Measurements from ENCODE around the gene FCER2. TPM values are rescaled to one million over a fixed set of nuclear protein-coding genes. Genes with fewer than 3 reads are reported as not detected.

Gene FCER2
- total RNA-seq, 1 experiment from 2014 or later: not detected

GRCh38 chr19:7715671-7716070 is 13.7 kb upstream of the FCER2 start:
- Histone ChIP-seq H3K36me3 (no peaks in the 10 kb centered on the region), H3K4me3 (no peak overlapping the region), H3K27me3 (peaks cover 18% of the 10 kb centered on the region), H3K9me3 (peaks cover 7% of the 10 kb centered on the region)
- DNase-seq: no peak

GRCh38 chr19:7710616-7711015 is 8.7 kb upstream of the FCER2 start:
- Histone ChIP-seq H3K27me3 (no peaks in the 10 kb centered on the region), H3K4me3 (no peak overlapping the region)
- no peak for DNase-seq

GRCh38 chr19:7709932-7710460 is 8.1 kb upstream of the FCER2 start:
- Histone ChIP-seq H3K4me3 (no peak overlapping the region), H3K36me3 (no peaks in the 10 kb centered on the region)
- DNase-seq: no peak

More at GRCh38 chr19:7710616-7711015, 8.7 kb upstream of the FCER2 start:
- H3K36me3 ChIP-seq: no peaks in the 10 kb centered on the region
- no peaks in the 10 kb centered on the region for H3K9me3 ChIP-seq

DNA sequence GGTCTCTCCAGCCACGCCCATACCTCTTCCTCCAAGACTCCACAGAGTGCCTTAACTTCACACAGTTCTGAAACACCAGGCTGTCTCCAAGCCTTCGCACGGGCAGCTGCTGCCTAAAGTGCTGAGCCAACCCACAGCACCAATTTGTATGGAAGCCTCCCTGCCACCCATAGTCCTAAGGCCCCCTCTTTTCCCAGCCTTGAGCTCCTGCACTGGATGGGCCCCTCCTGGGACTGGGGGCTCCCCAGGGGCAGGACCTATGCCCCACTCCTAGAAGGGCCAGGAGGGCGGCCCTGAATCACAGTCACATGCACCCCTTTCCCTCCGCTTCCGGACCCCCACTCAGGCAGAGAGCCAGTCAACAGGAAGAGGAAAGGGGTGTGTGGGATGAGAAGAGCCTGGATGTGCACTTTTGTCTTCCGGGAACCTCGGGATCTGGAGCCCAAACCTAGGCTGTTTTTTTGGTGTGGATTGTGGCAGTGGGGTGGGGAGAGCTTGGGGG is 5.1 kb upstream of the FCER2 start:
- no peak for DNase-seq
- Histone ChIP-seq H3K9me3 (no peaks in the 10 kb centered on the region), H3K36me3 (no peaks in the 10 kb centered on the region), H3K4me3 (no peak overlapping the region), H3K27me3 (peaks cover 21% of the 10 kb centered on the region)

More at GRCh38 chr19:7709932-7710460, 8.1 kb upstream of the FCER2 start:
- Histone ChIP-seq H3K27me3 (no peaks in the 10 kb centered on the region), H3K9me3 (no peaks in the 10 kb centered on the region)

DNA sequence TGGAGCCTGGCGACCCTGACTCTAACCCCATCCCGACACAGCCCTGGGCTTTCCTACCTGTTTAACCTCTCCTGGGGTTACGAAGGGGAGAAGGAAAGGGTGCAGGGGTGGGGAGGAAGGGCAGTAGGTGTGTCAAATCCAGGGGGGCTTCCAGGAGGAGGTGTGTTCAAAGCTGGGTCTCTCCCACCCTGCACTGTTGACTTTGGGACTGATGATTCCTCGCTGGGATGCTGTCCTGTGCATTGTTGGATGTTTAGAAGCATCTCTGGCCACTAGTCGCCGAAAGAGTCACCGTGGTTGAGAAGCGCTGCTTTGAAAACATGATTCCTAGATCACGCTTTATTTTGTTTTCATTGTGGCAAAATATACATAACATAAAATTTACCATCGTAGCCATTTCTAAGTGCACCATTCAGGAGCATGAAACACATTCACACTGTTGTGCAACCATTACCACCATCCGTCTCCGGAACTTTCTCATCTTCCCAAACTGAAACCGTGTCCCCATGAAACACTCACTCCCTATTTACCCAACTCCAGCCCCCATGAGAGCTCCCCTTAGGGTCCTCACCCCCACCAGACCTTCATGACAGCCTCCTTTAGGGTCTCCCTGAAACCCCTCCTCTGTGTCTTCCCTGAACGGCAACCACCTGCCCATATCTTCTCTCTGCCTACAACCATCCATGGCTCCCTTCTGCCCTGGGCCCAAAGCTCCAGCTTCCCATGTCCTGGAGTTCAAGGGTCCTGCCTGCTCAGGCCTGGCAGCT is 4.4 kb upstream of the FCER2 start:
- Histone ChIP-seq H3K4me3 (no peak overlapping the region), H3K27me3 (peaks cover 21% of the 10 kb centered on the region), H3K36me3 (no peaks in the 10 kb centered on the region), H3K9me3 (no peaks in the 10 kb centered on the region)
- no peak for DNase-seq

DNA sequence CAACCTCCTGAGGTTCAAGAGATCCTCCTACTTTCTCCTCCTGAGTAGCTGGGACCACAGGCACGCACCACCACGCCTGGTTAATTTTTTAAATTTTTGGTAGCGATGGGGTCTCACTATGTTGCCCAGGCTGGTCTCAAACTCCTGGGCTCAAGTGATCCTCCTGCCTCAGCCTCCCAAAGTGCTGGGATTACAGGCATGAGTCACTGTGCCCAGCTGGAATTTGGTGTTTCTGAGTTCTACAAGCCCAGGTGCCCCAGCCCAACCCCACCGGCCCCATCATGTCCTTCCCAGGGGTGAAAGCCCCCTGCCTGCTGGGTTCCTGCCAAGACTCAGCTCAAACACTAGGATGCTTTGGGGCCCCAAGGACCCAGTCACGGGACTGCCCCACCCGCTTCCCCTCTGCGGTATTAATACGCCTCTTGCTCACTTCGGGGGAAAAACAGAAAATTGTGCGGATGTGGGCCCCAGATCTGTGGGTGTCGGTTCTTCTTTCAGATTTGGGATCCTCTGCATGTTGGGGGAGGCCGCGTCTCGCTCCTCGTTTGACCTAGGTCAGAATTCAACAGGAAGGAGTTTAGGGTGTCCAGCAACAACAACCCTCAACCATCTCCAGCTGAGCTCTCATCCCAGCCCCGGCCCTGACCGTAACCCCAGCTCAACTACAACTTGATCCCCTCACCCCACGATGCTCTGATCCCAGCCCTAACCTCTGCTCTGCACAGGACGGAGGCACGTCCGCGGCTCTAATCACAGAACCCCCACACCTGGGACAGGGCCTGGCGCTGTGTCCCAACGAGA is 3.7 kb upstream of the FCER2 start:
- DNase-seq: no peak

GRCh38 chr19:7704280-7705060 is 2.5 kb upstream of the FCER2 start:
- Histone ChIP-seq H3K9me3 (no peaks in the 10 kb centered on the region), H3K27me3 (peaks cover 33% of the 10 kb centered on the region), H3K36me3 (no peaks in the 10 kb centered on the region), H3K4me3 (no peak overlapping the region)
- no peak for DNase-seq

More for the DNA sequence above, 3.7 kb upstream of the FCER2 start:
- no peaks in the 10 kb centered on the region for H3K36me3 ChIP-seq
- H3K9me3 ChIP-seq: no peaks in the 10 kb centered on the region
- H3K27me3 ChIP-seq: peaks cover 21% of the 10 kb centered on the region
- no peak overlapping the region for H3K4me3 ChIP-seq

GRCh38 chr19:7703332-7703731 is 1.4 kb upstream of the FCER2 start:
- no peak for DNase-seq
- H3K27me3 ChIP-seq: peaks cover 44% of the 10 kb centered on the region
- no peak overlapping the region for H3K4me3 ChIP-seq
- no peaks in the 10 kb centered on the region for H3K9me3 ChIP-seq
- H3K36me3 ChIP-seq: no peaks in the 10 kb centered on the region

- DNase-seq: no peak
- H3K36me3 ChIP-seq: no peaks in the 10 kb centered on the region
- no peak overlapping the region for H3K4me3 ChIP-seq
- H3K27me3 ChIP-seq: peaks cover 66% of the 10 kb centered on the region
- H3K9me3 ChIP-seq: no peaks in the 10 kb centered on the region
Measured at GRCh38 chr19:7701049-7701653, 780 bp downstream of the FCER2 start.

DNA sequence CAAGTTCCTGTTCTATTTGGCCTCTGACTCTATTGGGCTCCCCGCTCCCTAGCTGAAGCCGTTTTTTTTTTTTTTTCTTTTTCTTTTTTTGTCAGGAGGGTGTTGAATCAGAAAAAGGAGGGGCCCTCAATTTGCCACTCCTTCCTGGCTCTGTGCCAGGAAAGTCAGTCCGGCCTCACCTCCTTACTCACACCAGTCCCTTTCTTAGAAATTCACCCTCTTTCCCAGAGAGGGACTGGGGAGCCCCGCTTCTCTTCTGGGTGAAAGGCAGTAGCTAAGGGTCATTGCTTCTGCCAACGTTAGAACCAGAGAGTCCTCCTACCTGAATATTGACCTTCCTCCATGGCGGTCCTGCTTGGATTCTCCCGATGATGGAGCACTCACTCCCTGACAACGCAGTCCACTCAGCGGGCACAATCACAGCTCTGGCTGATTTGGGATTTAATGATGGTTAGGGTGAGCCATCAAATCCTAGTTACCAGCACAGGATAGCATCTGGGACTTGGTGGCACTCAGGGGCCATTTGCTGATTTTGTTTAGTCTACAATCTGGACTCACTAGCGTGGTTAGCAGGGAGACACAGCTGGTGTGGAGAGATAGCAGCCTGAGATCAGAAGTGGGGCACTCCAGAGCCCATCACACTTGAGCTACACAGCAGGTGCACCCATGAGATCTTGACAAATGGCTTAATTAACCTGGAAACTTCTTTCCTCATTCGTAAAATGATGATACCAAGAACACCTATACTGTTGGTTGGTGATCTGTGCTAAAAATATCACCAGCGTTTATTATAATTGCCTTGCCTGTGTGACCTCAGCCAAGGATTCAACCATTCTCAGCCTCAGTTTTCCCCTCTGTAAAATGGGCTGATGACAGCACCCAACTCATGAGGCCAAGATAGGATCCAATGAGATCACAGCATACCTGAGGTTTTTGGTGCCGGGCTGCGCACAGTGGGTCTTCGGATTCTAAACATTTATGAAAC is 2.2 kb downstream of the FCER2 start:
- Histone ChIP-seq H3K36me3 (no peaks in the 10 kb centered on the region), H3K9me3 (no peaks in the 10 kb centered on the region), H3K4me3 (no peak overlapping the region), H3K27me3 (peaks cover 79% of the 10 kb centered on the region)
- DNase-seq: no peak

GRCh38 chr19:7699003-7699402 is 2.9 kb downstream of the FCER2 start:
- no peaks in the 10 kb centered on the region for H3K9me3 ChIP-seq
- no peaks in the 10 kb centered on the region for H3K36me3 ChIP-seq
- no peak overlapping the region for H3K4me3 ChIP-seq
- H3K27me3 ChIP-seq: peaks cover 81% of the 10 kb centered on the region
- no peak for DNase-seq

GRCh38 chr19:7698583-7698982 is 3.3 kb downstream of the FCER2 start:
- Histone ChIP-seq H3K36me3 (no peaks in the 10 kb centered on the region), H3K4me3 (no peak overlapping the region), H3K27me3 (peaks cover 79% of the 10 kb centered on the region), H3K9me3 (no peaks in the 10 kb centered on the region)
- DNase-seq: no peak

DNA sequence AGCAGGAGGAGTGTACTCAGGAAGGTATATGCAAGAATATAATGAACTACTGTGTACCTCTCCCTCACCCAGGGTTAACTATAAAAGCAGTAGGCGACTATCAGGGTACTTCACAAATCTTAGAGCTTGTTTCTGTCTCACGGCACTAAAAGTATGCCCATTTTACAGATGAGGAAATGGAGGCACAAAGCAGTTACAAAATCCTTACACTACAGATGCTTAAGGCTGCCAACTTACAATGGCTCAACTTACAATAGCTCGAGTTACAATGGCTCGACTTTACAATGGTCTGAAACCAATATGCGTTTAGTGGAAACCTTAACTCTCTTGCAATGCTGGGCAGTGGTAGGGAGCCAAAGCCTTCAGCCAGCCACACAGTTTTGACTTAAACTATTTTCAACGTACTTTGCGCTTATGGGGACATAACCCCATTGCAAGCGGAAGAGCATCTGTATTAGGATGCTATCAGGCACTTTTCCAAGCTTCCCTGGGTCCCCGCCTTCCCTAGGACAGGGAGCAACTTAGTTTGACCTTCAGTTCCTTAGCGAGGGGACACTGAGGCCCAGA is 4.1 kb downstream of the FCER2 start:
- no peak for DNase-seq

DNA sequence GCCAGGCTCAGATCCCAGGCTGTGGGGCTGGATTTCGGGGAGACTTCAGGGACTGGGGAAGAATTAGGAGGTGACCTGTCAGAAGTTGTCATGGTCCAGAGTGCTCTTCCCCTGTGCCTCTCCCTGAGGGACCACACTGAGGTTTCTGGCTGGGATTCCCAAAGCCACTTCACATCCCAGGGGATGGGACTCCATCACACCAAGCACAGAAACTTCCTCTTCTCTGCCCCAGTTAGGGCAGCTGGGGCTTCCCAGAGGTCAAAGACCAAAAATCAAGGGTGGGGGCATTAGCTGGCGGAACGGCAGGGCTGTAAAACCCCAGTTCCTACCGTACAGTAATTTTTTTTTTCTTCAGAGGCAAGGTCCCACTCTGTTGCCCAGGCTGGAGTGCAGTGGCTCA is 7.4 kb downstream of the FCER2 start:
- H3K9me3 ChIP-seq: peaks cover 12% of the 10 kb centered on the region; the same call in 1 of the 2 replicates
- peaks cover 89% of the 10 kb centered on the region for H3K27me3 ChIP-seq
- H3K4me3 ChIP-seq: no peak overlapping the region
- no peak for DNase-seq
- H3K36me3 ChIP-seq: no peaks in the 10 kb centered on the region

More for the DNA sequence above, 4.1 kb downstream of the FCER2 start:
- H3K4me3 ChIP-seq: no peak overlapping the region
- no peaks in the 10 kb centered on the region for H3K36me3 ChIP-seq
- H3K27me3 ChIP-seq: peaks cover 83% of the 10 kb centered on the region
- H3K9me3 ChIP-seq: peaks cover 3% of the 10 kb centered on the region; the same call in 1 of the 2 replicates
